Head of caudate nucleus (tissue), 42 donors: Measurements from ENCODE around the gene PUM1.

Experiments
- DNase-seq, 42 donors: peaks; one replicate each; pipeline versions ENCODE4 v3.0.0 to v3.0.0-alpha.2; 2020 to 2021; ENCODE audit warnings: mixed read lengths in 7 of 42
- intact Hi-C: fragments of 100-400 bp; cut with DNase I; formaldehyde crosslinking; loops from one replicate; pipeline ENCODE4 v1.15.0; 2022

Gene PUM1

GRCh38 chr1:30891227-30891552, 174.3 kb downstream of the PUM1 start:
- intact Hi-C loops, result no loop called here
- DNase-seq, result no peak

- intact Hi-C loops, result no loop called here
- no peak for DNase-seq
These were observed 174.9 kb downstream of the PUM1 start for GRCh38 chr1:30890502-30891226.

- intact Hi-C loops, result no loop called here
- no peak for DNase-seq
These were observed 176.0 kb downstream of the PUM1 start for GRCh38 chr1:30889511-30889910.

DNA sequence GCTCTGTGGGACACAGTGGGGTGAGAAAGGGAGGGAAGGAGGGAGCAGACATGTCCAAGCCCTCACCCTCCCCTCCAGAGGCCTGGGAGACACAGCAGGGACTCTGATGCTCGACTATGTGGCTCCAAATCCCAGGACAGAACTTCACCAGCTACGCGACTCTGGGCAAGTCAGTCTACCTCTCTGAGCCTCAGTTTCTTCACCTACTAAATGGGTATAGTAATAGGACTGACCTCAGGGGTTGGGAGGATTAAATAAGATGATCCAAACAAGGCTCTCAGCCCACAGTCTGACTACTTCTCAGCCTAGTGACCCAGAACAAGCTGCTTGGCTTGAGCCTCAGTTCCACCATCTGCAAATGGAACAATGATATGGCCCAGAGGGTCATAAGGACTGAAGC, 176.5 kb downstream of the PUM1 start:
- no peak for DNase-seq
- intact Hi-C loops, result no loop called here

- intact Hi-C loops, result no loop called here
- DNase-seq, result peak in 1 of 42 donors; percentile 39
These were observed 177.1 kb downstream of the PUM1 start for GRCh38 chr1:30888391-30888790.

DNA sequence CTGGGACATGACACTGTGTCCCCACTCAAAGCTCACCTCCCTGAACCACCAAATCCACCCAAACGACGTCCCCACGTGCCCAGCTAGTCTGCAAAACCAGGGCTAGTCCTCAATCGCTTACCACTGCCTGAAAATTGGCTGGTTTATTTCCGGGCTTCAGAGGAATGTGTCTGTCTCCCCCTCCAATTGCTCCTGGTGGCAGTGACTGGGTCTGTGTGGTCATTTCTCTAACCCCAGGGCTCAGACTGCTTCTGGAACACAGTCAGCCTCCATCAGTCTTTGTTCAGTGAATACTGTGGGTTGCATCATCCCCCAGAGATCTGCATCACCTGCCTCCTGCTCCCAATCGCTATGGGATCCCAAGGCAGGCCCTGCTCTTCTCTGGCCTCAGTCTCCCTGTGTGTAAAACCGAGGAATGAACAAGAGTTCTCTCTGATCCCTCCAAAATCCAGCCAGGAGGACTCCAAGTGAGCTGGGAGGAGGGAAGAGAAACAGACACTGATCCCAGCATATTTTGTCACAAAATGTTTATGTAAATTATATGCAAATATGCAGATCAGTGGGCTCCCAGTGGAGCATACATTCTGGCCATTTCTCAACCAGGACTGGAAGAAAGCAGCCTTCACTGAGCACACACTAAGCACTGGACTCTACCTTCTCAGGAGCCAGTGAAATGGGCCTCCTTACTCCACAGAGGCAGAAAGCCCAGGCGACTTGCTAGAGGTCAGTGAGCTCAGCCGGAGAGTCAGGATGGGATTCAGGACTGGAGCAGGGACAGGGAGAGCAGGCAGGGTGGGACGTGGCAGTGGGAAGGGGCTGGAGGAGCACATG, 177.8 kb downstream of the PUM1 start:
- intact Hi-C loops, result no loop called here
- DNase-seq, result peak in 1 of 42 donors; percentile 58

DNA sequence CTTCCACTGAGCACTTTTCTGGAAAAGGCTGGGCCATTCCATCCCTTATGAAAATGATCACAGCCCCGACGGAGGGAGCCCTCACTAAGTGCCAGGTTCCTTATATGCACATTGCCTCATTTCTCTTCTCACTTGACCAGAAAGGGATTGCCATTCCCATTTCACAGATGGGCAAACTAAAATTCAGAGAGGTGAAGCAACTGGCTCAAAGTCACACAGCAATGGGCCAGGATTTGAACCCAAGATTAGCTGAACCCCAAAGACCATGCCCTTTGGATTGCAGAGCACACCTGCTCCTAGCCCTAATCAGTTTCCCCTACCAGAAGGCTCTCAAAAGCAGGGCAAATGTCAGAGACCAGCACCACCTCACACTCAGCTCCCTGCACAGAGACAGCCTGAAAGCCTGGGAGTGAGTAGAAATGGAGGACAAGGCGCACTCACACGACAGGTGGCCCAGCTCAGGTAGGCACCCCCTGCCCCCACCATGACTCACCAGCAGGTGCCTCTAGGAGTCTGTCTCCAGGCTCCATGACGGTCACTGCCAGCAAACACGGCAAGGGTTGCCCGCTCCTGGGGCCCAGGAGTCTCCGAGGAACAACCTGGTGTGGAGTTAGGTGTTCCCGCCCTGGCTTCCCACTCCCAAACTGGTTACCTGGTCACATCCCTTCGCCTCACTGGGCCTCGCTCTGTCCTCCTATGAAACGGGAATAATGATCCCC, 178.6 kb downstream of the PUM1 start:
- DNase-seq, result no peak
- intact Hi-C loops, result no loop called here

- peak in 26 of 42 donors; percentile 40 to 85 (median 64) for DNase-seq
- intact Hi-C loops, result no loop called here
These were observed 179.7 kb downstream of the PUM1 start for GRCh38 chr1:30885570-30886522.

DNA sequence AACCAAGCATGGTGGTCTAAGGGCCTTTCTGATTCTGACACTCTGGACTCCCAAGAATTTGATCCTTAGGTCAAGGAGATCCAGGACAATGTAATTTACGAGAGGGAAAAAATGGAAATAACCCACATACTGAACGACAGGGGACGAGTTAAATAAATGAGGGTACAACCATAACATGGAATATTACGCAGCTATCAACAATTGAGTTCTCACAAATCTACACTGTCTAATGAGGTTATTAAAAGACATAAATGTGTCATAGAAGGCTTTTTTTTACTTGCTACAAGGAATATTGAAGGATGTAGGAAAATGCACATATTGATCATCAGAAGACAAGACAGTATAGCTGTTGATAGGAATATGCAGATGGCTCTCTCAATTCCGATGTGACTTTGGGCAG, 180.8 kb downstream of the PUM1 start:
- no peak for DNase-seq
- intact Hi-C loops, result no loop called here

DNA sequence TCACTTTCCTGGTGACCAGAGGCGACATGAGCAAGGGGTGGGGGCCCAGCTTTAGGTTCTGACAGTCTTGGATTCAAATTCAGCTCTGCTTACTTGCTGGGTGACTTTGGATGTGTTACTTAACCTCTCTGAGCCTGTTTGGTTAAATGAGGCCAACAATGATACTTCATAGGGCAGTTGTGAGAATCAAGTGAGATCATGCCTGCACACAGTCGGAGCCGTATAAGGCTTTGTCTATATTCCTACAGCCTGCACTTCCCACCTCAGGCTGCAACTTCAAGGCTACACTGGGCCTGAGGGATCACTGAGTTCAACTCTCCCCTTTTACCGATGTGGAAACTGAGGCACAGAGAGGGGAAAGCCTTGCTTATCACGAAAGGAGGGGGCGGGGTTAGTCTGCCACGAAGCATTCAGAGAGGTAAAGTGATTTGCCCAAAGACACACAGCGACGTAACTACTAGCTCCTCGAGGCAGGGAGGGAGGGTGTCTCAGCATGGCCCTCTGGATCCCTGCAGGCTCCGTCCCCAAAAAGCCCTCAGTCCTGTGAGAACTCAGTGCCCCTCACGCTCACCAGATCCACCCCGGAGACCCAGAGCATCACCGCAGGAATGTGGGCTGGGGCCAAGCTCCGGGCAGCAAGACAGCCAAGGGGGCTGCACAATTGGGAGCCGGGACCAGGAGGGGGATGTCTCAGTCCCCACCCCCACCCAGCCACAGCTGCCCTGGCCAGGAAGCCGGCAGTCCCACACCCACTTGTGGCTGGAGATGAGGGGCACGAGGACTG, 181.9 kb downstream of the PUM1 start:
- peak in 18 of 42 donors; percentile 35 to 83 (median 67) for DNase-seq

DNA sequence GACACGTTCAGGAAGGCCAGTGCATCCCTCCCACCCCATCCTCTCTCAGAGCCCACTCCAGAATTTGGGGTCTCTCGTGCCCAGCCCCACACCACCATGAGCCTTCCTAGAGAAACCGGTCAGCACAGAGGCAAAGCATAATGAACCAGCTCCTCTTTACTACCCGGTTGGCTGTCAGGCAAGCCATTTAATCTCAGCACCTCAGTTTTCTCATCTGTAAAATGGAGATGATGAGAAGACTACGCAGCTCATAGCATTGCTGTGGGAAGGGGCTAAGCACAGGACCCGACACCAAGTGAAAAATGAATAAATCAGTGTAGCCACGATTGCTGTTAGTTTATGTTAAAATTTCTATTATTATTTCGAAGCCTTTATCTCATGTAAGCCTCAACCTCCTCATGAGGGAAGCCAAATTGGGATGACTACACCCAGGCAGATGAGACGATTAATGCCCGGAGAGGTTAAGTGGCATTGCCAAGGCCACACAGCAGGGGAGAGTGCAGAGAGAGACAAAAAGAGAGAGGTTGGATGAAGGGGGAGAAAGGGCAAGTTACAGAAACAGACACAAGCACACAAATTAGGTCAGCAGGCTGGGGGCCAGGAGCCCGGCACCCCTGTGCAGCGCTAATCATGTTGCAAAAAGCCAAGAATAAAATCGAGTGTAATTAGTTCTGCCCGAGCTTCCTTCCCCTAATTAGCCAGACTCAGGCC, 182.7 kb downstream of the PUM1 start:
- intact Hi-C loops, result no loop called here
- DNase-seq, result peak in 10 of 42 donors; percentile 27 to 57 (median 48)

More for the DNA sequence above, 181.9 kb downstream of the PUM1 start:
- intact Hi-C loops, result no loop called here
